HG03025 (cell line): Measurements from ENCODE around the gene C17orf113.

ENCODE experiments used
- ATAC-seq: cut with Tn5 transposase; IDR thresholded peaks from one replicate; pipeline ENCODE4 v1.9.1; 2021; ENCODE audit warnings: mild to moderate bottlenecking, moderate library complexity; ENCODE audit not compliant: unreplicated experiment, low FRiP score

Gene C17orf113

DNA sequence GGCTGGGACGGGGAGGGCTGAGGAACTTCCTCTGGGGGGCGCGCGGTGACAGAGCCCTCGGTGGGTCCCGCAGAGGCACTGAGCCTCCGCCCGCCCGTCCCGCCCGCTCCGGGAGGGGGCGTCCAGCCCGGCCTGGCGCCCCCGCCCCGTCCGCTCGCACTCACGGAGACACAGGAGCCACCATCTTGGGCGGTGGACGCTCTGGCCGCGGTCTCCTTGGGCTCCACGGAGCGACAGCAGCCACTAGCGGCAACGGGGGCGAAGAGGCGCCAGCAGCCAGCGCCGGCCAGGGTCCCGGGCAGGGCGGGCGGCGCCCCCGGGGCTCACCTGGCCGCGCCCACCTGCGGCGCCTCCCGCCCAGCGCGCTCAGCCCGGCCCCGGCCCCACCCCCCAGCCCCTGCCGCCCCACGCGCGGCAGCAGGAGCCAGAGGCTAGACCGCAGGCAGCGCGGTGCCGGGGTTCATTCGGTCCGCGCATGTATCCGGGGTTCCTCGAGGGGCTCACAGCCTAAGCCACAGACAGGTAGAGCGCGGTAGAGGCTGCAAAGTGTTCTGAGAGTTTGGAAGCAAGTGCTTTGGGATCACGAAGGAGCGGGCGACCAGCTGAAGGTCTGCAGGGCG, at the start of gene C17orf113:
C17orf113 (minus strand) TSS at position 209 of the 620 bp plus-strand sequence. CDS start 7,225 bp downstream, outside the sequence.
- no peak for ATAC-seq

GRCh38 chr17:42098730-42099399, 48.5 kb upstream of the C17orf113 start:
- ATAC-seq, result no peak

- no peak for ATAC-seq
Measured at GRCh38 chr17:42097691-42098631, 47.6 kb upstream of the C17orf113 start, which contains the start of gene ZNF385C. Gene ZNF385C, minus strand, starts transcription at chr17:42098473. Its CDS starts 35,417 bp downstream, at chr17:42063056.

- ATAC-seq, result no peak
Measured at GRCh38 chr17:42096360-42097111, 46.1 kb upstream of the C17orf113 start.

GRCh38 chr17:42094375-42095069, 44.1 kb upstream of the C17orf113 start:
- ATAC-seq, result no peak

GRCh38 chr17:42092939-42093338, 42.5 kb upstream of the C17orf113 start:
- ATAC-seq, result no peak

DNA sequence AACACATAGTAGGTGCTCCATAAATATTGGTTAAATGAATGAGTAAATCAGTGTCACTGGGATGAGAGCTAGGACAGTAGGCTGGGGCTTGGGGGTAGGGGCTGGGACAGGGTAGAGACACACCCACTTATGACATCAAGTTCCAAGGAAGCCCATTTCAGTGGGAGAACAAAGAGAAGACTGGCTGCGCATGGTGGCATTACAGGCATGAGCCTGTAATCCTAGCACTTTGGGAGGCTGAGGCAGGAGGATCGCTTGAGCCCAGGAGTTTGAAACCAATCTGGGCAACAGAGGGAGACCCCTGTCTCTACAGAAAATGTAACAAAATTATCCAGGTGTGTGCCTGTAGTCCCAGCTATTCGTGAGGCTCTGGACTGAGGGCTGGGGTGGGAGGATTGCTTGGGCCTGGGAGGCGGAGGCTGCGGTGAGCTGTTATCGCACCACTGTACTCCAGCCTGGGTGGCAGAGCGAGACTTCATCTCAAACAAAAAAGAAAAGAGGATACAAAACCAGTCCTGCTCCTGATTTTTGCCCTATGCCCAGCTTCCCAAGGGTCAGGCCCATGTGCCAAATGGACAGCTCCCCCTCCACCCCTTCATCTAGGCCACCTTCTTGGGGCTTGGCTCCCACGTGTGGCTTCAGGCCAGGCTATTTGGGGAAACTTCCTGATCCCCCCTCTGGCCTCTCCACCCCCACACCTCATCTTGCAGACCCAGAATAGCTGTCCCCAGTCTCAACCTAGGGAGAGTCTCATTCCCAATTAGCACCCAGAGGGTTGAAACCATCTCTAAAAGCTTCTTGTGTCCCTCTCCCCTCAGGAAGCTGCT, 40.8 kb upstream of the C17orf113 start:
- ATAC-seq, result no peak

- no peak for ATAC-seq
Measured at GRCh38 chr17:42088736-42089135, 38.3 kb upstream of the C17orf113 start.

DNA sequence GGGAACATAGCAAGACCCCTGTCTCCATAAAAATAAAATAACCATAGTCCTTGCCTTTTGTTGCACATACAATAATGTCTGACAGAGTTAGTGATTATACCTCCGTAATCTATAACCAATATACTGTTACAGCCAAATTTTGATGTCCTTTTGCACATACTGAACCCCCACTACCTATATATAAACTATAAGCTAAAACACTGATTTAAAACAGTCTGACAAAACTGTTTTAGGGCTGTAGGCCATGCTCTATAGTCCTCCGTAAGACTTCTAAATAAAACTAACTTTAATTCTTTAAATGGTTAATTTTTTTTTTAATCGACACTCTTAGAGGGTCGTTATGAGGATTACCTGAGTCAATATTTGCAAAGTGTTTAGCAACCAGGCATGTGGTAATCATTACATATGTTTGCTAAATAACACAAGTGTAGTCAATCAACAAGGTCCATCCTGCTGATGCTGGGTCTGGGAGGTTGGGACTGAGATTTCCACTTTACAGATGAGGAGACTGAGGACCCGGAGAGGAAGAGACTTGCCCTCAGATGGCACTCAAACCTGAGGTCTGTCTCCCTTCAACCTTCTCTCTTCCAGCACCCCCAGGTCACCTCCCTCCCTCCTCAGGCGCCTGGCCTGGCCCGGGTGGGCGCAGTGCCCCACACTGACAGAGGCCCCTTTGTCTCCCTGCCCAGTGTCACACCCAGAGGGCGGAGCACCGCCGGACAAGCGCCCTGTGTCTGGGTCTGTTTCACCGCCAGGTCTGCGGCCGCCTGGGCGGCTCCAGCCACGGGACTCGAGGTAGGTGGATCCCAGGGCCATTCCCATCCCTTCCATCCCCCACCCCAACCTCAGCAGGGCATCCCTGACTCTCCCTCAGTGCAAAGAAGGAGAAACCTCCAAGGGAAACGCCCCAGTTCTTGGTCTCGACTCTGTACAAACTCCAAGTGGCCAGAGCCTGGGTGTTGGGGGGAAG, 37.6 kb upstream of the C17orf113 start:
- no peak for ATAC-seq

DNA sequence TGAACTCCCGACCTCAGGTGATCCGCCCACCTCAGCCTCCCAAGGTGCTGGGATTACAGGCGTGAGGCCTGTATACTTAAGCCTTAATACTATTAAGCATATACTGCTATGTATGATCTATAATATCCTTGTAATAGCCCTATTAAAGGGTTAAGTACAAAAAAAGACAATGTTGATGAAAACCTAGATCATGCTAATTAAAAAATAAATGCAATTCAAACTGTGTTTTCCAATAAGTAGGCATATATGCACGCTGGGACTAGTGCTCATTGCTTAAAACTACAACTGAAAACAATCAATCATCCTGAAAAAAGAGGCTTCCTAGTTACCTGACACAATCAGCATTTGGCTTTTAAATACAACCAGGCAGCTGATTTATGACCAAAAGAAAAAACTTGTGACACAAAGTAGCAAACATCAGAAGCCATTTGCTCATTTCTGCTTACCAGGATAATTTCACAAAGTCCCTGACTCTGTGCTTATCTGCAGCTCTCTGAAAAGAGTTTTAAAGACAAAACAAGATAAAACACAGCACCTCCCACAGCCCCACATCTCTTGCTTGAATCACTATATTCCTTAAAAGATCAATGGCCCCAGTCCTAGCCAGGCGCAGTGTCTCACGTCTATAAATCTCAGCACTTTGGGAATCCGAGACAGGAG, 36.8 kb upstream of the C17orf113 start:
- no peak for ATAC-seq

DNA sequence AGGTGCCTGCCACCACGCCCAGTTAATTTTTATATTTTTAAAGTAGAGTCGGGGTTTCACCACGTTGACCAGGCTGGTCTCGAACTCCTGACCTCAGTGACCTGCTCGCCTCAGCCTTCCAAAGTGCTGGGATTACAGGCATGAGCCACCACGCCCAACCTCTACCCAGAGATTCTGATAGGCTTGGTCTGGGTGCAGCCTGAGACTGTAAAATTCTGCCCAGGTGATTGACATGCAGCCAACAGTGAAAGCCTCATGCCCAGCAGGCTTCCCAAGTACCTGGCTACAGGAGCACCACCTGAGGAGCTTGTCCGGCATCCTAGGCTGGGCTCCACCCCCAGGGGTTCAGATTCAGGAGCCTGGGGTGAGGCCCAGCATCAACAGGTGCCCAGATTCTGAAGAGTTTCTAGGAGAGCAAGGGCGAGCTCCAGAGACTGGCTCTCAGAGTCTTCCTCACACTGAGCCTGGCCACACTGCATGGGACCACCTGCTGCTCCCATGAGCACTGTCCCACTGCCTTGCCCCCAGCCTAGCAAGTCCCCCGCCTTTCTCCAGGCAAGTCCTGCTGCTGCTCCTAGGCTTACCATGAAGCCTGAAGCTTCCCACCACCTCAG, 31.2 kb upstream of the C17orf113 start:
- ATAC-seq, result no peak

DNA sequence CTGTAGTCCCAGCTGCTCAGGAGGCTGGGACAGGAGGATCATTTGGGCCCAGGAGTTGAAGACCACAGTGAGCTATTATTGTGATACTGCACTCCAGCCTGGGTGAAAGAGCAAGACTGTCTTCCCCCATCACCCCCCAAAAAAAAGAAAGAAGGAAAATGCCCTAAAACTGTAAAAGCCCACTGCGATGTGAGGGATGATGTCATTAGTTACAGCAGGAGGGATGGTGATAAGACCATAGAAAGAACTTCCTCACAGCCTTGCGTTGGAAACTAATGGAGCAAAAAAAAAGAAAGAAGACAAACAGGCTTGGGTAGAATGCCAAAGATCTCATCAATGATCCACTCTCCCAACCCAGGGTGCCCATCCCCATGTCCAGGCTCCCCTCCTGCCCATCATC, 29.1 kb upstream of the C17orf113 start:
- ATAC-seq, result no peak

DNA sequence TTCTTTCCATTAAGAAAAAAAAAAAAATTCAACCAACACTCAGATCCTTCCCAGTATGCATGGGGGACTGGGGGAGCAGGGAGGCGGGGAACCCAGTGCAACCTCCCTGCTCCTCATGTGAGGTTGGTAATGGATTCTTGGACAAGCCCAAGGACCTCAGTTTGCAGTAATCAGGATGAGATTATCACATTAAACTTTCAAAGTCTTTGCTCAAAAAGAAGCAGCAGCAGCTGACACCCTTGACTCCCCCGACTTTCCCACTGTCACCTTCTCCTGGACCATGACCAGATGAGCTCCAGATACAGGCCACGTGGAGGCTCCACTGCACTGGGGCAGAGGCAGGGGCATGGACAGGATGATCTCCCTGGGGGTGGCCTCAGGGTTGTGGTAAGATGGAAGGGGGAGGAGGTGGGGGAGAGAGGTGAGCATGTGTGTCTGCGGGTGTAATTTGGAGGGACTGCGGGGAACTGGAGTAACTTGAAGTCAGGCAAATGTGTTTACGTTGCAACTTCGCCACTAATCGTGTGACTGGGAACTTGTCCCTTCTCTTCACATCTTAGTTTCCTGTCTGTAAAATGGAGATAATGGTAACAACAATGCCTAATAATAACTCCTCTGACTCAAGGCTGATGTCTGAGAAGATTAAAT, 28.1 kb upstream of the C17orf113 start:
- ATAC-seq, result no peak

DNA sequence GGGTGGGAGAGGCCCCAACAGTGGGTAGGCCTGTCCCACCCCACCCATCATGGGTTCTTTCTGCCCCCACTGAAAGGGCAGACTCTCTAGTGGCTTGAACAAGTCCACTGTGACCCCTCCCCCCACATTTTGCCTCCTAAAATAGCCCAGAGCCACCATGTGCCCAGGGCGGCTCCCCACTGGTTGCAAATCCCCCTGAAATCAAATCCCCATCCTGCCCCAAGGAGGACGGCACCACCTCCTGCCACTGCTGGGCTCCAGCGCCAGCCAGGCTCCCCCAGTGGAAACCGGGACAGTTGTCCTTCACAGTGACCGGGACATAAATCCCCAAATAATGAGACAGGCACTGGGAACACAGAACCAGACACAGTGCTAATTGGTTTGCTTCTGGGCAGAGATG, 27.4 kb upstream of the C17orf113 start:
- no peak for ATAC-seq

- ATAC-seq, result no peak
Measured at GRCh38 chr17:42076797-42077559, 26.6 kb upstream of the C17orf113 start.

- no peak for ATAC-seq
Measured at GRCh38 chr17:42075789-42076188, 25.4 kb upstream of the C17orf113 start.
